GM23338 (cell line): Measurements from ENCODE around the gene NID1. TPM values are rescaled to one million over a fixed set of nuclear protein-coding genes. Genes with fewer than 3 reads are reported as not detected.

Source experiments
- ATAC-seq: fragments of 200-7000 bp; cut with Tn5 transposase; 3 replicates; pipeline ENCODE4 v1.9.1; 2020
- DNase-seq: peaks from one replicate; pipeline ENCODE4 v3.0.0-alpha.2; 2015; ENCODE audit warnings: low spot score
- H2AFZ ChIP-seq: fragments of 200-600 bp; sonication (generic); 2 replicates; pipeline ENCODE4 v1.8.0; 2016; ENCODE audit warnings: antibody characterized with exemption, mild to moderate bottlenecking, moderate library complexity
- H3F3A ChIP-seq: fragments of 200-600 bp; sonication (generic); replicated peaks from 2 replicates; pipeline ENCODE4 v1.8.0; 2017; ENCODE audit warnings: antibody characterized with exemption, mixed run types, low read depth
- H3K27ac ChIP-seq: fragments of 200-600 bp; sonication (generic); 2 replicates; pipeline ENCODE4 v1.6.1; 2016; ENCODE audit warnings: low read depth
- H3K27me3 ChIP-seq: fragments of 200-600 bp; sonication (generic); 2 replicates; pipeline ENCODE4 v1.8.0; 2016; ENCODE audit warnings: mild to moderate bottlenecking, mixed run types, moderate library complexity; ENCODE audit not compliant: insufficient read depth
- H3K36me3 ChIP-seq: fragments of 200-600 bp; sonication (generic); 2 replicates; pipeline ENCODE4 v1.8.0; 2016; ENCODE audit warnings: mild to moderate bottlenecking; ENCODE audit not compliant: insufficient read depth
- H3K4me1 ChIP-seq: fragments of 200-600 bp; sonication (generic); 2 replicates; pipeline ENCODE4 v1.8.0; 2016; ENCODE audit warnings: mild to moderate bottlenecking, moderate library complexity; ENCODE audit not compliant: insufficient read depth
- H3K4me2 ChIP-seq: fragments of 200-600 bp; sonication (generic); 2 replicates; pipeline ENCODE4 v1.7.1; 2017; ENCODE audit warnings: mixed run types
- H3K4me3 ChIP-seq: fragments of 200-600 bp; sonication (generic); 2 replicates; pipeline ENCODE4 v1.6.1; 2016; ENCODE audit warnings: mixed run types
- H3K79me2 ChIP-seq: fragments of 200-600 bp; sonication (generic); replicated peaks from 2 replicates; pipeline ENCODE4 v1.8.0; 2017; ENCODE audit warnings: mild to moderate bottlenecking; ENCODE audit not compliant: insufficient read depth
- H3K9me2 ChIP-seq: fragments of 200-600 bp; sonication (generic); 2 replicates; pipeline ENCODE4 v1.8.0; 2017; ENCODE audit not compliant: insufficient read depth
- H4K20me1 ChIP-seq: fragments of 200-600 bp; sonication (generic); replicated peaks from 2 replicates; pipeline ENCODE4 v1.8.0; 2017; ENCODE audit warnings: mild to moderate bottlenecking; ENCODE audit not compliant: insufficient read depth
- H3K27ac Mint-ChIP-seq: 2 replicates; pipeline ENCODE4 v1.8.0; 2020; ENCODE audit warnings: inconsistent platforms, mild to moderate bottlenecking, moderate library complexity, mixed read lengths
- H3K27me3 Mint-ChIP-seq: 3 replicates; pipeline ENCODE4 v1.8.0; 2022; ENCODE audit warnings: low read depth, mild to moderate bottlenecking, moderate library complexity, mixed read lengths, inconsistent platforms; ENCODE audit not compliant: insufficient read depth, poor library complexity
- H3K36me3 Mint-ChIP-seq: 3 replicates; pipeline ENCODE4 v1.8.0; 2021; ENCODE audit warnings: low read depth, mild to moderate bottlenecking, inconsistent platforms, moderate library complexity, mixed read lengths
- H3K4me1 Mint-ChIP-seq: 3 replicates; pipeline ENCODE4 v1.8.0; 2020; ENCODE audit warnings: mild to moderate bottlenecking, inconsistent platforms, mixed read lengths
- H3K4me3 Mint-ChIP-seq: 3 replicates; pipeline ENCODE4 v1.8.0; 2021; ENCODE audit warnings: moderate library complexity, mild to moderate bottlenecking, inconsistent platforms, mixed read lengths
- H3K9me3 Mint-ChIP-seq: 3 replicates; pipeline ENCODE4 v1.8.0; 2020; ENCODE audit warnings: moderate library complexity, mild to moderate bottlenecking, inconsistent platforms, mixed read lengths
- CREB1 ChIP-seq: fragments of 250-450 bp; sonication (Bioruptor Pico); IDR thresholded peaks from 2 replicates; pipeline ENCODE4 v1.5.0; 2020; ENCODE audit warnings: low read depth, mild to moderate bottlenecking, moderate library complexity
- CTCF ChIP-seq, 2 experiments: fragments of 200-600 bp in 1 of 2; sonication (generic) in 1 of 2; conservative IDR thresholded peaks; 2 replicates each; pipeline versions ENCODE4 v1.5.1 to v1.6.1; 2016 to 2017; ENCODE audit warnings: antibody characterized with exemption in 2 of 2, low read depth in 2 of 2, mild to moderate bottlenecking in 2 of 2, moderate library complexity in 1 of 2
- ETS1 ChIP-seq: IDR thresholded peaks from 2 replicates; pipeline ENCODE4 v1.6.1; 2016; ENCODE audit warnings: antibody characterized with exemption
- EZH2 ChIP-seq: fragments of 200-600 bp; sonication (generic); IDR thresholded peaks from one replicate; pipeline ENCODE4 v1.8.0; 2017; ENCODE audit warnings: antibody characterized with exemption, mild to moderate bottlenecking, low read depth; ENCODE audit not compliant: unreplicated experiment
- EZH2phosphoT487 ChIP-seq: fragments of 200-600 bp; sonication (generic); IDR thresholded peaks from one replicate; pipeline ENCODE4 v1.8.1; 2018; ENCODE audit warnings: antibody characterized with exemption; ENCODE audit not compliant: unreplicated experiment
- JUNB ChIP-seq: IDR thresholded peaks from one replicate; pipeline ENCODE4 v1.6.1; 2016; ENCODE audit warnings: antibody characterized with exemption; ENCODE audit not compliant: unreplicated experiment
- NANOG ChIP-seq: IDR thresholded peaks from 2 replicates; pipeline ENCODE4 v1.6.1; 2016; ENCODE audit warnings: antibody characterized with exemption, borderline replicate concordance
- POLR2AphosphoS5 ChIP-seq: IDR thresholded peaks from 2 replicates; pipeline ENCODE4 v1.6.1; 2016; ENCODE audit warnings: antibody characterized with exemption, low read depth
- REST ChIP-seq: IDR thresholded peaks from one replicate; pipeline ENCODE4 v1.6.1; 2018; ENCODE audit warnings: antibody characterized with exemption; ENCODE audit not compliant: unreplicated experiment
- STAT1 ChIP-seq: IDR thresholded peaks from one replicate; pipeline ENCODE4 v1.6.1; 2016; ENCODE audit warnings: antibody characterized with exemption; ENCODE audit not compliant: unreplicated experiment
- ZNF114 ChIP-seq: fragments of 250-450 bp; sonication (Bioruptor Pico); IDR thresholded peaks from 2 replicates; pipeline ENCODE4 v1.5.0; 2020; ENCODE audit warnings: mild to moderate bottlenecking, moderate library complexity
- ZNF331 ChIP-seq: fragments of 250-450 bp; sonication (Bioruptor Pico); IDR thresholded peaks from 2 replicates; pipeline ENCODE4 v1.5.0; 2020; ENCODE audit warnings: low read depth, mild to moderate bottlenecking, moderate library complexity
- ZNF462 ChIP-seq: fragments of 250-450 bp; sonication (Bioruptor Pico); IDR thresholded peaks from 2 replicates; pipeline ENCODE4 v1.5.0; 2020; ENCODE audit warnings: mild to moderate bottlenecking, moderate library complexity
- polyA plus RNA-seq: library from polyadenylated mRNA; unstranded; fragments of >200 nt; fragmentation: Nextera tagmentation; extraction: Ambion mirVana; gene quantifications from 2 replicates; pipeline ENCODE4 v1.2.1, GENCODE V29; 2016
- total RNA-seq: library from RNA; depleted of rRNA; stranded (reverse); fragments of >200 nt; shearing (Covaris generic); gene quantifications from 2 replicates; pipeline ENCODE4 v1.2.3, GENCODE V29; 2014

Gene NID1
- total and polyA plus RNA-seq, 2 experiments from 2014 or later: 7.1 to 32.5 TPM

- Histone ChIP-seq H3F3A (no peaks in the 10 kb centered on the region), H3K27ac (no peak overlapping the region), H3K27me3 (no peaks in the 10 kb centered on the region), H3K79me2 (no peaks in the 10 kb centered on the region), H4K20me1 (no peaks in the 10 kb centered on the region), H3K4me3 (no peak overlapping the region), H2AFZ (no peak overlapping the region), H3K9me2 (no peaks in the 10 kb centered on the region), H3K36me3 (no peaks in the 10 kb centered on the region), H3K4me1 (no peaks in the 10 kb centered on the region), H3K4me2 (no peak overlapping the region)
- Mint-ChIP-seq H3K36me3 (no peaks in the 10 kb centered on the region), H3K27me3 (no peaks in the 10 kb centered on the region), H3K9me3 (no peaks in the 10 kb centered on the region), H3K27ac (no peak overlapping the region), H3K4me3 (no peak overlapping the region), H3K4me1 (no peaks in the 10 kb centered on the region)
- TF ChIP-seq ZNF462 (CRISPR knock-in tag): no peak
- no peak for TF ChIP-seq ZNF331 (CRISPR knock-in tag)
- no peak for TF ChIP-seq ETS1
- no peak for TF ChIP-seq POLR2AphosphoS5
- TF ChIP-seq CTCF (conservative IDR thresholded peaks at IDR 0.05; ENCODE audit: low read depth in 2 of 2): no peak
- TF ChIP-seq JUNB: no peak
- TF ChIP-seq ZNF114: no peak
- TF ChIP-seq CREB1: no peak
- no peak for TF ChIP-seq NANOG
- no peak for TF ChIP-seq STAT1
- no peak for TF ChIP-seq EZH2
- no peak for TF ChIP-seq EZH2phosphoT487
- TF ChIP-seq REST: no peak
- ATAC-seq: no peak
- DNase-seq: no peak
These were observed 111.8 kb downstream of the NID1 start for GRCh38 chr1:235952950-235953615.
